Testis (tissue), 3 donors: ENCODE data around the gene SLC41A1. TPM values are rescaled to one million over a fixed set of nuclear protein-coding genes. Genes with fewer than 3 reads are reported as not detected.

ENCODE experiments used
- DNase-seq: peaks from one replicate; pipeline ENCODE4 v3.0.0-alpha.2; 2019
- H3K27ac ChIP-seq, 2 donors: fragments of 200-600 bp; sonication (generic); one replicate each; pipeline ENCODE4 v1.5.1; 2019
- H3K27me3 ChIP-seq: fragments of 200-600 bp; sonication (generic); one replicate; pipeline ENCODE4 v1.5.1; 2019
- H3K36me3 ChIP-seq: fragments of 200-600 bp; sonication (generic); one replicate; pipeline ENCODE4 v1.5.1; 2017; ENCODE audit warnings: low read depth; ENCODE audit errors: missing control alignments
- H3K4me1 ChIP-seq: fragments of 200-600 bp; sonication (generic); one replicate; pipeline ENCODE4 v1.5.1; 2019
- H3K4me3 ChIP-seq, 2 donors: fragments of 200-600 bp; sonication (generic); one replicate each; pipeline ENCODE4 v1.5.1; 2017 to 2019
- H3K9me3 ChIP-seq: fragments of 200-600 bp; sonication (generic); one replicate; pipeline ENCODE4 v1.5.1; 2017
- POLR2A ChIP-seq: fragments of 450-650 bp; IDR thresholded peaks from one replicate; pipeline ENCODE4 v1.6.1; 2017; ENCODE audit warnings: antibody characterized with exemption, mild to moderate bottlenecking, moderate library complexity
- WGBS, 2 donors: methylation state at CpG; one replicate each; pipeline ENCODE4 v1.1.5; 2018; 5-methylcytosine and 5-hydroxymethylcytosine counted together
- intact Hi-C: fragments of 100-400 bp; cut with DNase I; formaldehyde crosslinking; loops from one replicate; pipeline ENCODE4 v1.15.1; 2023; ENCODE audit warnings: low total_unique reads
- polyA plus RNA-seq: library from polyadenylated mRNA; stranded (reverse); fragments of 350-450 nt; fragmentation: Illumina TruSeq; extraction: RNeasy Lipid Tissue Mini Kit (QIAGEN cat#74804); gene quantifications from one replicate; pipeline ENCODE4 v1.2.3, GENCODE V29; 2014; ENCODE audit warnings: low read depth, low replicate concordance; ENCODE audit not compliant: insufficient read depth
- total RNA-seq, 2 donors: library from RNA; depleted of rRNA; stranded (reverse); fragments of >200 nt; gene quantifications; one replicate each; pipeline ENCODE4 v1.2.3, GENCODE V29; 2016
- TF ChIP-seq, protein P1 (sequence below), 3 experiments: fragments of 450-650 bp in 2 of 3; fragments of 200-600 bp in 1 of 3; sonication (generic) in 1 of 3; IDR thresholded peaks; one replicate each; pipeline ENCODE4 v1.5.1; 2016 to 2019; ENCODE audit warnings: antibody characterized with exemption in 3 of 3, mild to moderate bottlenecking in 2 of 3, moderate library complexity in 1 of 3

SLC41A1 gene
- total and polyA plus RNA-seq, 3 donors from 2014 or later, result 94.7 to 137 (median 122) TPM

DNA sequence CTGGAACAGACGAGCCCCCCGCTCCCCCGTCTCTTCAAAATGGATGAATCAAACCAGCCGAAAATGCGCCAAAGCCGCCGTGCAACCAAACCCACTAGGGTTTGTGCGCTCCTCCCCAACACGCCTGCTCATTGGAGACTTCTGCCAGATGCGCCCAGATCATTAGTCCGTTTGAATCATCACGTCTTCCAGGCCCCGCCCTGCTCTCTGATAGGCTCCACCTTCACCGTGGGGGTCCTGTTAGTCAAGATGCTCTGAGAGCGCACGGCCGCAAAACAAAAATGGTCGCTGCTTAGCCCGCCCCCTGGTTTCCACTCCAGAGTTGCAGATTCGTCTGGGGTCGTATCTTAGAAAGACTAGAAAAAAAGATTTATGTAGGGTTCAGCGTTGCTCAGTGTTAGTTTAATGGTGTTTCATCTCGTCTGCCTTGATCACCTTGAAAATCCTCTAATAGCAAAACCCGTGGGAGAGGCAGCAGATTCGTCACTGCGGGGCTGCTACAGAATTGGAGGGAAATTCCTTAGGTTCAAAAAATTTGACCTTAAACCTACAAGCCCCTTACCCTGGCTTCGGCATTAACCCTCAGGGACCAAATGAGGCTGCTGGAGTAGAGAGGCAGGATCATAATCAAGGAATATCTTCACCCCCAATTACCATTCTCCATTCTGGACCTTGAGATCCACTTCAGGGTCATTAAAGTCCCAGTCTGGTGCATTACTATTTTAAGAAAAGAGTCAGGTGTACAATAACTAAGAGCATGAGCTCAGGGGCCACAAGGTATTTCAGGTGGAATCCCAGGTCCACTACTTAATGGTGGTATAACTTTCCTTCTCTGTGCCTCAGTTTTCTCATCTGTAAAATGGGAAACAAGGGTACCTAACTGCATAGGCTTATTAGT, 62.6 kb downstream of the SLC41A1 start, which contains the start of gene NUCKS1:
TSS of gene NUCKS1 (minus strand) at position 45 of the 898 bp plus-strand sequence. CDS start 209 bp downstream, outside the sequence.
- Histone ChIP-seq H3K4me3 (peak within 1 kb of the TSS; percentile 94 to 97), H3K27ac (peak within 1 kb of the TSS; percentile 98 to 99), H3K9me3 (no peaks in the 10 kb centered on the region), H3K4me1 (peaks cover 22% of the 10 kb centered on the region), H3K36me3 (no peaks in the 10 kb centered on the region), H3K27me3 (no peaks in the 10 kb centered on the region)
- DNase-seq, result peak; percentile 100
- intact Hi-C loops, result no loop called here
- 1% methylated on average over 20 to 26 of the region's 27 CpGs for WGBS, 2 donors
- TF ChIP-seq POLR2A, result peak; percentile 36
- TF ChIP-seq, protein P1, sequence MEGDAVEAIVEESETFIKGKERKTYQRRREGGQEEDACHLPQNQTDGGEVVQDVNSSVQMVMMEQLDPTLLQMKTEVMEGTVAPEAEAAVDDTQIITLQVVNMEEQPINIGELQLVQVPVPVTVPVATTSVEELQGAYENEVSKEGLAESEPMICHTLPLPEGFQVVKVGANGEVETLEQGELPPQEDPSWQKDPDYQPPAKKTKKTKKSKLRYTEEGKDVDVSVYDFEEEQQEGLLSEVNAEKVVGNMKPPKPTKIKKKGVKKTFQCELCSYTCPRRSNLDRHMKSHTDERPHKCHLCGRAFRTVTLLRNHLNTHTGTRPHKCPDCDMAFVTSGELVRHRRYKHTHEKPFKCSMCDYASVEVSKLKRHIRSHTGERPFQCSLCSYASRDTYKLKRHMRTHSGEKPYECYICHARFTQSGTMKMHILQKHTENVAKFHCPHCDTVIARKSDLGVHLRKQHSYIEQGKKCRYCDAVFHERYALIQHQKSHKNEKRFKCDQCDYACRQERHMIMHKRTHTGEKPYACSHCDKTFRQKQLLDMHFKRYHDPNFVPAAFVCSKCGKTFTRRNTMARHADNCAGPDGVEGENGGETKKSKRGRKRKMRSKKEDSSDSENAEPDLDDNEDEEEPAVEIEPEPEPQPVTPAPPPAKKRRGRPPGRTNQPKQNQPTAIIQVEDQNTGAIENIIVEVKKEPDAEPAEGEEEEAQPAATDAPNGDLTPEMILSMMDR (IDR thresholded peaks at IDR 0.05), result peak in 2 of 3 experiments; percentile 13 to 35

DNA sequence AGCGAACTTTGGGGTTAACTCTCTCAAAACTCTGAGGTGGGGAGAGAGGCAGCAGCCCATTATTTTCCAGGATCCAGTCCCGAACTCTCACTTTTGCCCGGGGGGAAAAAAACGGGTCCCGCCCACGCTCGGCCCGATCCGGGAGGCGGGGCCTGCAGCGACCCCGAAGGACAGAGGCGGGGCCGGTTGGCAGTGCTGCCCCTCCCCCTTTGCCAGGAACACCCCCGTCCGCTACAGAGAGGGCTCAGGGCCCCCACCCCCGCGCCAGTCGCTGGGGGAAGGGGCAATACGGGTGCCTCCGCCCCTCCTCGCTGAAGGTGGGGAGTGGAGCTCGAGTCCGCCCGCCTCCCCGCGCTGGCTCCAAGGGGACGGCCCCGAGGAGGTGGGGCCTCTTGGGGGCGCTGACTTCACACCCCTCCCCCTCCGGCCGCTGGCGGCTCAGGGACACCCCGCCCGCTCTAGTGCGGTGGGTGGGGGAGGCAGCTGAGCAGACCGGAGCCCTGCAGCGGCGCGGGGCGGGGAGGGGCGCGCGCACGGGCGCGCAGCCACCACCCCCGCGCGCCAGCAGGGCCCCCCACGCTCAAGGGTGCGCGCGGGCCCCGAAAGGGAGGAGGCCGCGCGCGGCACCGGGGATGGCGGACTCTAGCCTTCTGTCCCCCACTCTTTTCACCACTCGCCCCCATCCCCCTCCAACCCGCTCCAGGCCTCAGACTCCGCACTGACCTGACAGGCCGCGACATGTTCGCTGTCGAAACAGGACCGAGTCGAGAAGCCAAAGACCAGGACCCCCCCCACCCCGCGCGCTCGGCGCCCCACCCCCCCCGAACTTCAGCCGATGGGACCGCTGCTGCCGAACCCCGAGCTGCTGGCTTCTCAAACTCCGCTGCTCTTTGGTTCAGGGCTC, 63.5 kb downstream of the SLC41A1 start:
- Histone ChIP-seq H3K4me1 (peaks cover 26% of the 10 kb centered on the region), H3K36me3 (no peaks in the 10 kb centered on the region), H3K27me3 (no peaks in the 10 kb centered on the region), H3K9me3 (no peaks in the 10 kb centered on the region), H3K27ac (peak overlapping the region; percentile 98 to 99), H3K4me3 (peak overlapping the region; percentile 94 to 97)
- intact Hi-C loops, result no loop called here
- no peak for TF ChIP-seq POLR2A
- TF ChIP-seq, protein P1 (IDR thresholded peaks at IDR 0.05), result peak in 1 of 3 experiments; percentile 11
- DNase-seq, result peak; percentile 96
- WGBS, 2 donors, result 1 to 2% methylated on average over 31 to 32 of the region's 81 CpGs

DNA sequence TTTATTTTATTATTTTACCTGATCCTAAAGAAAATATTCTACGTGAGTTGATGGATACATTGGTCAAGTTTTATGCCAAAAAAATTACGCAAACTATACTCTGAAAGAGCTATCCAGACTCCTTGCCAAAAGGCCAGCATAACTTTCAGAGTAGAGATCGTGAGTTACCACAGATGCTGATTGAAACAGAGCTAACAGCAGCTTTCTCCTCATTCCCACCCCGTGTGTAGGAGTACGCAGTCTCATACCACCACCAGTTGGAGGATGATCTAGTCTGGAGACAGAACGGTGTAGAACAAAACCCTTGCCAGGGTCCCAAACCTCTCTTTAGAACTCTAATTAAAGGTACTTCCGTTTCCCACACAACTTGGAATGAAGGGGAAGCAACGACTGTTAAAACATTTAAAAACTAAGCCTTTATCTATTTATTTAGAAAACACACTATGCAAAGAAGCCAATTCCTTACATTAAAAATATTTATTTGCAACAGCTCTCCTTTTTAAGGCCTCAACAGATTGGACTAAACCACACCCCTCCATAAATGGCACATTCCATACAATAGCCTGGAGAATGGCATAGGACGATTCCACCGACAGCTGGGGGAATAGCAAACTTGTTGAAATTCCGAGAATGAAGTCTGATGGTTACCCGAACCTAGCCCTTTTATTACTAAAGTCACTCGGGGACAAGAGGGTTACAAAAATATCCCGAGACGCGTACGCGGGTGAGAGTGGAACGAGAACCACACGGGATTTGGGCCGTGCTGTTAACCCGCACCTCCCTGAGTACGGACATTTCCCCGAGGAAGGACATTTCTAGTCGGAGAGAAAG, 64.4 kb downstream of the SLC41A1 start:
- intact Hi-C loops, result no loop called here
- Histone ChIP-seq H3K9me3 (no peaks in the 10 kb centered on the region), H3K4me3 (peak overlapping the region; percentile 94 to 97), H3K36me3 (no peaks in the 10 kb centered on the region), H3K27ac (peak overlapping the region; percentile 98 to 99), H3K4me1 (peaks cover 26% of the 10 kb centered on the region), H3K27me3 (no peaks in the 10 kb centered on the region)
- 1% methylated on average over 25 of the region's 25 CpGs for WGBS, 2 donors
- TF ChIP-seq, protein P1 (IDR thresholded peaks at IDR 0.05), result no peak
- TF ChIP-seq POLR2A, result no peak
- peak; percentile 39 for DNase-seq

DNA sequence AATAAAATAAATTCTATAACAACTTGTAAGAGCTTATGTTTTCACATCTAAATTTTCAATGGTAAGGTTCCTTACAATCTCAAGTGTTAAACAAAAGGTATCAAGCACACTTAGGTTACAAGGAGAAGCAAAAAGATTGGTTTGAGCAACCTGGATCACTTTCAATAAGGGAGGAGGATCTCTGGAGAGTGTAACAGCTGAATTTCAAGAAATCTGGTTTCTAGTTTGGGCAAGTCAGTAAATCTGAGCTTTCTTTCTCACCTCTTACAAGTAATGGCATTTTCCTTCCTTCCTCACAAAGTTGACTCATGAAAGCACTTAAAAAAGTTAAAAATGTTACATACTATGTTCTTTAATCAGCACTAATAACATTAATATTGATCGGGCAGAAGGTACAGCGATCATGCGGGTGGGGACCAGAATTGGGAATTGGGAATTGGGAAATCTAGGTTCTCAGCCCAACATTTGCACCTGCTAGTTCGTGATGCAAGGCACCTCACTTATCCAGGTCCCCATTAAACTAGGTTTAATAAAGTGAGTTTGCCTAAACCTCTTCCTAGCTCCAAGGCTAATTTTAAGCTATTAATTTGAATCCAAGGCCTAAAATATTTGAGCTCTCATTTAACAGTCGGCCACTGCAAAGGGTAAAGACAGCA, 66.1 kb downstream of the SLC41A1 start:
- peaks cover 29% of the 10 kb centered on the region for H3K4me1 ChIP-seq
- DNase-seq, result no peak
- no peaks in the 10 kb centered on the region for H3K9me3 ChIP-seq
- H3K27me3 ChIP-seq, result no peaks in the 10 kb centered on the region
- H3K36me3 ChIP-seq, result no peaks in the 10 kb centered on the region
- H3K27ac ChIP-seq, result peak overlapping the region in 1 of 2 donors; percentile 42
- intact Hi-C loops, result no loop called here
- TF ChIP-seq POLR2A, result no peak
- TF ChIP-seq, protein P1 (IDR thresholded peaks at IDR 0.05), result no peak
- H3K4me3 ChIP-seq, result no peak overlapping the region
- 34 to 40% methylated on average over 5 of the region's 5 CpGs for WGBS, 2 donors
